ENCODE data around the gene TAF1L.

The TAF1L gene

GRCh38 chr9:32587901-32588300 is 47.6 kb downstream of the TAF1L start:
- DNase-seq: no peak

- no peak for DNase-seq
These were observed 50.7 kb downstream of the TAF1L start for GRCh38 chr9:32584784-32585183.

GRCh38 chr9:32581512-32582143 is 53.8 kb downstream of the TAF1L start:
- DNase-seq: peak; percentile 31

GRCh38 chr9:32580631-32581300 is 54.7 kb downstream of the TAF1L start:
- no peak for DNase-seq

GRCh38 chr9:32579706-32580331 is 55.6 kb downstream of the TAF1L start:
- no peak for DNase-seq

Measured in GF-D8 (cell line).